ENCODE measurements around the gene PABPN1L. TPM values are rescaled to one million over a fixed set of nuclear protein-coding genes. Genes with fewer than 3 reads are reported as not detected.
A peak's percentile ranks its signal among the peaks of the same experiment; 100 is the strongest.

Gene PABPN1L
- total RNA-seq, 1 experiment from 2014 or later = 0.57 TPM

DNA sequence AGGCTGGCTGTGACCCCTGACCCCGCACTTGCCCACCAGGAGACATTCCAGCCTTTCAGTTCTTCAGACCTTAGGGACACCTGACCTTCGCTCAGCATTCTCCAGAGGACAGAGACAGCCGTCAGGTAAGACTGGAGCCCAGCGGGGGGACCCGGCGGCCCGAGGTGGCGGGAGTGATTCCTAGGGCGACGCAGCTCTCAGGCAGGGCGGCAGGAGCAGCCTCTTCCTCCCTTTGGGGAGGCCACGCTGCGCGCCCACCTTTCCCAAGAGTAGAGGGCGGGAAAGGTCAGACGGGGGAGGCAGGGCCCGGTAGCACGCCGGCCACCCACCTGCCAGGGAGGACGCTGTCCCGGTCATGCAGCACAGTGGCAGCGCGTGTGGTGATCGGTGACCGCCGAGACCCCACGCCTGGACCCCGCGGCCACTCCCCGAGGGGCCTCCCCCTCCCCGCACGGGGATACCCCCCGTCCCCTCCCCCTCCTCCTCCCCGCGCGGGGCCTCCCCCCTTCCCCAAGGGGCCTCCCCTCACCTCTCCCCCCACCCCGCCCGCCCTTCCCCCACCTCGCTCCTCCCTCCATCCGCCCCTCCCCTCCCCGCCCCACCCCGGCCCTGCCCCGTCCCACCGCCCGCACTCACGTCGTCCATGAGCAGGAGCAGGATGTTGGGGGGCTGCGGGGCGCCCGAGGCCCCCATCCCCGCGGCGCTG lies 10.2 kb downstream of the PABPN1L start:
- POLR2A ChIA-PET = interaction anchor here (1.6 kb wide), 1 partner anchor 7 kb away, joined by 5 read pairs; no protein-coding TSS in a partner anchor
- intact Hi-C loops (cut with micrococcal nuclease) = loop anchor here (2.0 kb wide), 1 partner anchor 361 kb away; the partner anchor contains the start of gene ZNF778
- H2AFZ ChIP-seq (ENCODE audit: low read depth, low read length, poor library complexity, severe bottlenecking) = no peak overlapping the region

More for the DNA sequence above, 10.2 kb downstream of the PABPN1L start:
- H3K27ac ChIP-seq (ENCODE audit: low read depth, low read length) = peak overlapping the region; percentile 54; the same call in 1 of the 2 replicates
- no peaks in the 10 kb centered on the region for H3K9me2 ChIP-seq (ENCODE audit: insufficient read depth)
- no peaks in the 10 kb centered on the region for H3K9me3 ChIP-seq (ENCODE audit: control insufficient read depth in 1 of 2, insufficient read depth in 1 of 2, low read depth in 1 of 2, low read length in 2 of 2)
- peak overlapping the region; percentile 93 for H3K4me2 ChIP-seq (ENCODE audit: low read length)
- peaks cover 24 to 25% of the 10 kb centered on the region in 2 experiments; a peak in 3 of 4 replicates for H3K36me3 ChIP-seq (ENCODE audit: control insufficient read depth in 1 of 2, insufficient read depth in 2 of 2, low read length in 2 of 2)
- ChIA-PET RAD21 (ENCODE audit: low non-redundant PET in 1 of 2, low total read pairs in 2 of 2, uncharacterized antibody in 2 of 2, unreplicated experiment in 2 of 2) (interaction anchor here (1.0 to 1.2 kb wide), 2 partner anchors 44 to 311 kb away, joined by 3 to 8 read pairs; partner anchors contain the start of gene APRT (in 1 of the 2)), CTCF (interaction anchor here (0.8 to 2.1 kb wide), 6 partner anchors 9 to 311 kb away, joined by 3 to 10 read pairs (median 6); partner anchors contain the start of gene APRT)
- H3K4me3 ChIP-seq (replicated peaks in 1 of 2; ENCODE audit: low read depth in 1 of 2, low read length in 2 of 2) = peak overlapping the region; percentile 89 to 100
- peak overlapping the region; percentile 92 for H3K9ac ChIP-seq (ENCODE audit: low read length)
- H3K4me1 ChIP-seq (ENCODE audit: control insufficient read depth in 1 of 2, insufficient read depth in 2 of 2, low read length in 2 of 2) = peaks cover 19 to 26% of the 10 kb centered on the region in 2 experiments
- no peak for DNase-seq (ENCODE audit: low read depth, low spot score)
- peak; percentile 60 for ATAC-seq
- peaks cover 29% of the 10 kb centered on the region for H3K79me2 ChIP-seq (ENCODE audit: insufficient read depth, low read length)
- BruUV-seq (replicated peaks) = no TSS peak
- no peaks in the 10 kb centered on the region for H3K27me3 ChIP-seq (ENCODE audit: insufficient read depth, low read length)
- TF ChIP-seq, protein P1, sequence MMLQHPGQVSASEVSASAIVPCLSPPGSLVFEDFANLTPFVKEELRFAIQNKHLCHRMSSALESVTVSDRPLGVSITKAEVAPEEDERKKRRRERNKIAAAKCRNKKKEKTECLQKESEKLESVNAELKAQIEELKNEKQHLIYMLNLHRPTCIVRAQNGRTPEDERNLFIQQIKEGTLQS (IDR thresholded peaks at IDR 0.05) = no peak
- TF ChIP-seq, protein P2, sequence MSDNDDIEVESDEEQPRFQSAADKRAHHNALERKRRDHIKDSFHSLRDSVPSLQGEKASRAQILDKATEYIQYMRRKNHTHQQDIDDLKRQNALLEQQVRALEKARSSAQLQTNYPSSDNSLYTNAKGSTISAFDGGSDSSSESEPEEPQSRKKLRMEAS (IDR thresholded peaks at IDR 0.05) = no peak
- TF ChIP-seq SP1 (IDR thresholded peaks at IDR 0.05; ENCODE audit: low read depth) = no peak
- no peak for TF ChIP-seq JUND (IDR thresholded peaks at IDR 0.05)
- no peak for TF ChIP-seq EZH2phosphoT487 (IDR thresholded peaks at IDR 0.05; ENCODE audit: borderline replicate concordance)
- TF ChIP-seq ZFX (IDR thresholded peaks at IDR 0.05) = no peak
- no peak for TF ChIP-seq ELF1 (IDR thresholded peaks at IDR 0.05; ENCODE audit: borderline replicate concordance, low read depth)
- TF ChIP-seq, protein P3, sequence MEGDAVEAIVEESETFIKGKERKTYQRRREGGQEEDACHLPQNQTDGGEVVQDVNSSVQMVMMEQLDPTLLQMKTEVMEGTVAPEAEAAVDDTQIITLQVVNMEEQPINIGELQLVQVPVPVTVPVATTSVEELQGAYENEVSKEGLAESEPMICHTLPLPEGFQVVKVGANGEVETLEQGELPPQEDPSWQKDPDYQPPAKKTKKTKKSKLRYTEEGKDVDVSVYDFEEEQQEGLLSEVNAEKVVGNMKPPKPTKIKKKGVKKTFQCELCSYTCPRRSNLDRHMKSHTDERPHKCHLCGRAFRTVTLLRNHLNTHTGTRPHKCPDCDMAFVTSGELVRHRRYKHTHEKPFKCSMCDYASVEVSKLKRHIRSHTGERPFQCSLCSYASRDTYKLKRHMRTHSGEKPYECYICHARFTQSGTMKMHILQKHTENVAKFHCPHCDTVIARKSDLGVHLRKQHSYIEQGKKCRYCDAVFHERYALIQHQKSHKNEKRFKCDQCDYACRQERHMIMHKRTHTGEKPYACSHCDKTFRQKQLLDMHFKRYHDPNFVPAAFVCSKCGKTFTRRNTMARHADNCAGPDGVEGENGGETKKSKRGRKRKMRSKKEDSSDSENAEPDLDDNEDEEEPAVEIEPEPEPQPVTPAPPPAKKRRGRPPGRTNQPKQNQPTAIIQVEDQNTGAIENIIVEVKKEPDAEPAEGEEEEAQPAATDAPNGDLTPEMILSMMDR (IDR thresholded peaks at IDR 0.05 in 2 of 3, conservative IDR thresholded peaks at IDR 0.05 in 1 of 3; ENCODE audit: borderline replicate concordance in 1 of 3, insufficient read depth in 1 of 3, low read depth in 2 of 3, low read length in 2 of 3) = no peak
- no peak for TF ChIP-seq EGR1 (IDR thresholded peaks at IDR 0.05; ENCODE audit: low read depth)
- no peak for TF ChIP-seq POLR2A (IDR thresholded peaks at IDR 0.05; ENCODE audit: borderline replicate concordance, extremely low read depth, insufficient read depth, insufficient read length)
- no peak for TF ChIP-seq RAD21 (IDR thresholded peaks at IDR 0.05; ENCODE audit: low read depth)
- TF ChIP-seq, protein P4, sequence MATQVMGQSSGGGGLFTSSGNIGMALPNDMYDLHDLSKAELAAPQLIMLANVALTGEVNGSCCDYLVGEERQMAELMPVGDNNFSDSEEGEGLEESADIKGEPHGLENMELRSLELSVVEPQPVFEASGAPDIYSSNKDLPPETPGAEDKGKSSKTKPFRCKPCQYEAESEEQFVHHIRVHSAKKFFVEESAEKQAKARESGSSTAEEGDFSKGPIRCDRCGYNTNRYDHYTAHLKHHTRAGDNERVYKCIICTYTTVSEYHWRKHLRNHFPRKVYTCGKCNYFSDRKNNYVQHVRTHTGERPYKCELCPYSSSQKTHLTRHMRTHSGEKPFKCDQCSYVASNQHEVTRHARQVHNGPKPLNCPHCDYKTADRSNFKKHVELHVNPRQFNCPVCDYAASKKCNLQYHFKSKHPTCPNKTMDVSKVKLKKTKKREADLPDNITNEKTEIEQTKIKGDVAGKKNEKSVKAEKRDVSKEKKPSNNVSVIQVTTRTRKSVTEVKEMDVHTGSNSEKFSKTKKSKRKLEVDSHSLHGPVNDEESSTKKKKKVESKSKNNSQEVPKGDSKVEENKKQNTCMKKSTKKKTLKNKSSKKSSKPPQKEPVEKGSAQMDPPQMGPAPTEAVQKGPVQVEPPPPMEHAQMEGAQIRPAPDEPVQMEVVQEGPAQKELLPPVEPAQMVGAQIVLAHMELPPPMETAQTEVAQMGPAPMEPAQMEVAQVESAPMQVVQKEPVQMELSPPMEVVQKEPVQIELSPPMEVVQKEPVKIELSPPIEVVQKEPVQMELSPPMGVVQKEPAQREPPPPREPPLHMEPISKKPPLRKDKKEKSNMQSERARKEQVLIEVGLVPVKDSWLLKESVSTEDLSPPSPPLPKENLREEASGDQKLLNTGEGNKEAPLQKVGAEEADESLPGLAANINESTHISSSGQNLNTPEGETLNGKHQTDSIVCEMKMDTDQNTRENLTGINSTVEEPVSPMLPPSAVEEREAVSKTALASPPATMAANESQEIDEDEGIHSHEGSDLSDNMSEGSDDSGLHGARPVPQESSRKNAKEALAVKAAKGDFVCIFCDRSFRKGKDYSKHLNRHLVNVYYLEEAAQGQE (IDR thresholded peaks at IDR 0.05; ENCODE audit: low read depth) = no peak
- TF ChIP-seq SIN3A (IDR thresholded peaks at IDR 0.05; ENCODE audit: low read depth) = no peak
- H4K20me1 ChIP-seq (ENCODE audit: insufficient read depth) = no peaks in the 10 kb centered on the region

All from HCT116 (cell line).